HG03354 (cell line): Measurements from ENCODE around the gene ADAMTSL3.
"Not testable (repeated sequence)": the region's sequence is repeated elsewhere in the genome, so short reads cannot be mapped to it uniquely, and the experiment has no call there.

Experiments
- ATAC-seq: cut with Tn5 transposase; IDR thresholded peaks from one replicate; pipeline ENCODE4 v1.9.1; 2021; ENCODE audit warnings: mild to moderate bottlenecking; ENCODE audit not compliant: unreplicated experiment, poor library complexity, severe bottlenecking

ADAMTSL3 gene

DNA sequence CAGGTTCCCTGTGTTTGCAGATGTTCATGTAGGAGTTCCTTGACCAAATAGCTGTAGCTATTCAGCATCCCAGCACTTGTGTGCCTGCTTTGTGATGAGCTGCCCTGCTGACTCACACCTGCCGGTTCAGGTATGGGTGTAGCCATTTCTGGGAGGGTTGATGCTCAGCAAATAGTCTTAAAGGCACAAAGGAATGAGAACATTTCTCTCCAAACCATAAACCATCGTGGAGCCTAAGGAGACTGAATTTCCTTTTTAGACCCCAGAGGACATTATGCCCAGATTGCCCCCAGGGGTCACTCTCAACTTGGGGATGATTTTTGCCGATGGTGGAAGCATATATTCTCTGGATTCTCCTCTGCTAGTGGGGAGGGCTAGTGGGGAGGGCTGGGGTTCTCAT, 80.6 kb downstream of the ADAMTSL3 start:
- no peak for ATAC-seq

DNA sequence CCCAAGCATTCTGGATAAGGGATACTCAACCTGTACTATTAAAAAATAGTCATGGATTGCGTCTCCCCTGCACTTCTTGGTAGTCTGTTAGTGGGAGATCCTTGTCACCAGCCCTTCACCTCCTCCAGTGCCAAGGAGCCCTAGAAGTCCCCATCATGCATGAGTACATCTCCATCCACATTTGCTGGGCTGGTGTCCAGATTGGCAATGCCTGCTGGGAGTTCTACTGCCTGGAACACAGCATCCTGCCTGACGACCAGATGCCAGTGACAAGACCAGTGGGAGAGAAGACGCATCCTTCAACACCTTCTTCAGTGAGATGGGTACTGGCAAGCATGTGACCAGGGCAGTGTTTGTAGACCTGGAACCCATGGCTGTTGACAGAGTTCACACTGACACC, 85.7 kb downstream of the ADAMTSL3 start:
- no peak for ATAC-seq

DNA sequence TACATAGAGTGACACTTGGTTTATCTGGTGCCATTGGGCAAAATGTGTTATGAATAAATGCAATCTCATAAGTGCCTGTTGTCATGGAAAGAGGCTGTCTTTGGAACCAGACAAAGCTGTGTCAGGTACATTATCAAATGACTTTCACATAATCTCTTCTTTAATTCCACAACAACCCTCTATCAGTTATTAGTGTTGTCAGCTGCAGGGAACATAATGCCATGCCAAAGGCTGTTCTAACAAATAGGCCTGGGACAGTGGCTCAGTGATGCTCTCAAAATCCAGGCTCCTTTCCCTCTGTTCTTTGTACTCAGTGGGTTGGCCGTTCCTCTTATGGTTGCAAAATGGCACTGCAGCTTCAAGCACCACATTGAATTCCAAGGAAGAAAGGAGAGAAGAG, 91.8 kb downstream of the ADAMTSL3 start:
- ATAC-seq, result no peak

DNA sequence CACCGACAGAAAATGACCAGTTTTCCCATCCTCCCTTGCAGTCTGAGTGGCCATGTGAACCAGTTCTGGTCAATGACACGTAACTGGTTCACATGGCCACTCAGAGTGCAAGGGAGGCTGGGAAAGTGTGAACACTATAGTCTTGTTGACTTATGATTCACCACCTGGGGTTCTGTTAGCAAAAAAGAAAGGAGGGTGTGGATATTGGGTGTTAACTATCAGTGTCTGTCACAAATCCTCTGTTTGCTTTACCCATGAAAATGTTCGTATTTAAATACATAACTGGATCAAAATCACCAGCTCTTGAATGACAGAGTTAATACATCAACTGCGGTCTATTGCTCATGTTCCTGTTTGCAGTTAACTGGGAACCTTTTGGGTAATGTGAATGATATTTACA, 92.3 kb downstream of the ADAMTSL3 start:
- no peak for ATAC-seq

DNA sequence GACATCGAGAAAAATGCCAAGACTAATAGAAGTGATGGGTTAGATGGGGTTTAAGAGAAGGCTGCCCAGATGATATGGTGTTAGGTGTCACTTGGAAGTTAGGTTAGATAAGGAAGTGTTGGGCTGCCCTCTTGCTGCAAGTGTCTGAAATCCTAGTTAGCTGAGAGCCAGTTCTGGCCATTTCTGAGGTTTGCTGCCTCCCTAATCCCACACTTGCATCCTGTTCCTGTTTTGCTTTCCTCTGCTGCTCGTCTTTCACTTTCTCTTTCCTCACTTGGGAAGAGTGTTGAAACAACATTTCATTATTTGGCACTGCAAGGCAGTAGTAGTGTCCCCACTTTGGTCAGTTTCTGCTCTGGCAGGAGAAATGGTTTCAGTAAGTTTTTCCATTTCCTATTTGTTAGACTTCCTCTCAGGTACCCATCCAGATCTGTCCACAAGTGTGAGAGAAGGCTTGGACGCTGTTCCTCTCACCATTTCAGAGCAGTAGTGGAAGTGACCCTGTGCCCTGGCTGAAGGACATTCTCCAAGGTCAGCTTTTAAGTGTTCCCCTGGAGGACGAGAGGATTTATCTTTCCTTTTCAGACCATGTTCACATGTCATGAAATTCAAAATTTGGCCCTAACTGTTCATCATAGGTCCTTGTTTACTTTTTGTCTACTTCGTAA, 93.3 kb downstream of the ADAMTSL3 start:
- no peak for ATAC-seq

DNA sequence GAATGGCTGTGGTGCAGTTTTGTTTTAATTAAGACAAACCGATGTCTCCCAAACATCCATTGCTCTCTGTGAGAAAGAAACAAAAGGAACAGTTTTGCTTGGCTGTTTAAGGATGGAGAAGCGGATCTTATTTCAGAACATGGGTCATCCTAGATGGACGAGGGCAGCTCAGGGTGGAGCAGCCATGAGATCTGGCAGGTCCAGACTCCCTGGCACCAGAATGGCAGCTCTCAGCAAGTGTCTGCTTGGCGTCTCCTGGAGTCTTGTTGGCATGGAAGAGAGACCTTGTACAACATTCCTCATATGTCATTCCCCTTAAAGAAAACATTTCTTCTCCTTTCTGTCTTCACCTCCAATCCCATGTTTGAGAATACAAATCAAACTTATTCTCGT, 93.8 kb downstream of the ADAMTSL3 start:
- no peak for ATAC-seq

DNA sequence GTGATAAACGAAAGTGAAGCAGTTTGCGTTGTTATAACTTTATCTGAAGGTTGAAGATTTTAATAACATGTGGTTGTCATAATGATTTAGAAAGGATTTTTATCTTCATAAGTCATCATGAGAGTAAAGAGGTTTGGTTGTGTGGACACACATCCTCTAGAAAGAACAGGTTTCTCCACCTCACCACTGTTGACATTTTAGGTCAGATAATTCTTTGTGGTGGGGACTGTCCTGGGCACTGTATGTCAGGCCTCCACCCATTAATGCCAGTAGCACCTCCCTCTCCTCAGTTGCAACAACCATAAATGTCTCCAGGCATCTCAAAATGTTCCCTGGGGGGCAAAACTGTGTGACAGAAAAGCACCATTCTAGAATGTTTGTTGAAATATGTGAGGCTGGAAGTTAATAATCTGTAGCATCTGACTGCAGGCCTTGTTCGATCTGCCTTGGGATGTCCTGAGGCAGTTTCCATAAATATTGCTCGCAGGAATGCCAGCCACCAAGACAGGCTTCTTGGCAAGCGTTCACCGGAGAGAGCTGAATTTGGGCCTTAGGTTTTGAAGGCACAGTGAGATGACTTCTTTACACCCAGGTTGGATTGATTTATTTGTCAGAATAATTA, 100.1 kb downstream of the ADAMTSL3 start:
- no peak for ATAC-seq

DNA sequence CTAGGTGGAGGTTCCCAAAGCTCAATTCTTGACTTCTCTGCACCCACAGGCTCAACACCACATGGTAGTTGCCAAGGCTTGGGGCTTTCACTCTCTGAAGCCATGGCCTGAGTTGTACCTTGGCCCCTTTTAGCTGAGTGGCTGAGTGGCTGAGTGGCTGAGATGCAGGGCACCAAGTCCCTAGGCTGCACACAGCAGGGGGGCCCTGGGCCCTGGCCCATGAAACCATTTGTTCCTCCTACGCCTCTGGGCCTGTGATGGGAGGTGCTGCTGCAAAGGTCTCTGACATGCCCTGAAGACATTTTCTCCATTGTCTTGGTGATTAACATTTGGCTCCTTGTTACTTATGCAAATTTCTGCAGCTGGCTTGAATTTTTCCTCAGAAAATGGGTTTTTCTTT, 103.4 kb downstream of the ADAMTSL3 start:
- ATAC-seq, result not testable (repeated sequence)

DNA sequence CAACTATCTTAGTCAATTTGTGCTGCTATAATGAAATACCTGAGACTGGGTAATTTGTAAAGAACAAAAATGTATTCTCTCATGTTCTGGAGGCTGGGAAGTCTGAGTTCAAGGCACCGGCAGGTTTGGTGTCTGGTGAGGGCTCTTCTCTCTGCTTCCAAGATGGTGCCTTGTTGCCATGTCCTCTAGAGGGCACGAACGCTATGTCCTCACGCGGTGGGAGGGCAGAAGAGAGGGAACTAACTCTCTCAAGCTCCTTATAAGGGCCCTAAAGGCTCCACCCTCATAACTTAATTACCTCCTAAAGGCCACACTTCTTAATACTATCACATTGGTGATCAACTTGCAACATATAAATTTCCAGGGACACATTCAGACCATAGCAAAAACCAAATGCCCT, 108.4 kb downstream of the ADAMTSL3 start:
- no peak for ATAC-seq

DNA sequence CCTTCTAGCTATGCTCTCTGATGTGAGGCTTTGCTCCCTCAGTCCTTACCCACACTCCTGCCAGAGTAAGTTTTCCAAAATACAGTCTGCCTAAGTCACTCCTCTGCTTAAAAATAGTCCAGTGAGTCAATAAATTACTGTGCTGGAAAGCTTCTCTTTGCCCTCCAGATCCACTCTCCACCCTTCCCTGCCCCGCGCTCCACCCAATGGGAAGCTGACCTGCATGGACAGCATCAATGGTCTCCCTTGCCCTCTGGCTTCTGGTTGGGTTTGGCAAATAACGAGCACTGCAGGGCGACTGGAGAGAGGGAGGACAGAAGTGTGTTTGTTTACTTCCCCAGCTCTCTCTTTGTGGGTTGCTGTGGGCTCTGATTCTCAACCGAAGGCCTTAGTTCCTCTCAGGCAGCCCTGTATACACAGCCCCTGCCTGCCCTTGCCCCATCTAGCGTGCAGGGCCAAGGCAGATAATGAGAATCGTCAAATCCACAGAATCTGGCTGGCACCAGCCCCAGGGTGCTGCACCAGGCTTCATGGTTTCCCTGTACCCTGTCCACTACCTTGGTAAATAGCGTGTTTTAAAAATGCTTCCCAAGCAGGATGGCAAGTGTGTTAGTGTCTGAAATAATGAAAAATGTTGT, 110.4 kb downstream of the ADAMTSL3 start:
- no peak for ATAC-seq

DNA sequence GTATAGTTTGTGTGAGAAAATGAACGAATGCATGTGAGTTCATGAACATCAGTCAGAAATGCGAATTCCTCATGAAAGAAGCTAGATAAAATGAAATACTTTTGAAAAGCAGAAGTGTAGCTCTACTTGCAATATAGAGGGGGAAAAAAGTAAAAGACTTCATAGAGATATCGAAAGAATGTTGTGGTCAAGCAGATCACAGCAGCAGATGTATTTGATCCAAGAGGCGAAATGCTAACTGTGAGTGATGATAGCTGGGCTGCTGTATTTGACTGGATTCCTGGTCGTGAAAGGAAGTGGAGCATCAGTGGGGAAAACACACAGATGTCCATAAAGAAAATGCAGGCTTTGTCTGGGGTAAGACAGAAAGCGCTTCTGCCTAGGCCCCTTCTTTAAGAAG, 112.4 kb downstream of the ADAMTSL3 start:
- ATAC-seq, result no peak

DNA sequence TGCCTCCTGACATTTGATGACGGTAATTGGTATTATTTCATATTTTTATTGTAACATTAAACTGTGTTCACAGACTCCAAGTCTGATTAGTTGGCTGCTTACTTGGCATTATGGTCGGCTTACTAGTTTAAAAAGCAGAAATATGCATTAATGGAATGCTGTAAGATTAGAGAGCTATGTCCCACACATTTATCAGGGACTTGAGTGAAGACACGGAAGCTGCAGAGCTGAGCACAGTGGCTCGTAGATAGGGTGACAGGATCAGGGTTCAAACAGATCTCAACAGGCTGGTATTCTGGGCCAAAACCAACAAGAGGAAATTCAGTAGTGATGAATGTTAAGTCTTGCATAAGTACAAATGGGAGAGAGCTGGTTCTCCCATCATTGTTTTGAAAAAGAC, 113.8 kb downstream of the ADAMTSL3 start:
- ATAC-seq, result no peak

DNA sequence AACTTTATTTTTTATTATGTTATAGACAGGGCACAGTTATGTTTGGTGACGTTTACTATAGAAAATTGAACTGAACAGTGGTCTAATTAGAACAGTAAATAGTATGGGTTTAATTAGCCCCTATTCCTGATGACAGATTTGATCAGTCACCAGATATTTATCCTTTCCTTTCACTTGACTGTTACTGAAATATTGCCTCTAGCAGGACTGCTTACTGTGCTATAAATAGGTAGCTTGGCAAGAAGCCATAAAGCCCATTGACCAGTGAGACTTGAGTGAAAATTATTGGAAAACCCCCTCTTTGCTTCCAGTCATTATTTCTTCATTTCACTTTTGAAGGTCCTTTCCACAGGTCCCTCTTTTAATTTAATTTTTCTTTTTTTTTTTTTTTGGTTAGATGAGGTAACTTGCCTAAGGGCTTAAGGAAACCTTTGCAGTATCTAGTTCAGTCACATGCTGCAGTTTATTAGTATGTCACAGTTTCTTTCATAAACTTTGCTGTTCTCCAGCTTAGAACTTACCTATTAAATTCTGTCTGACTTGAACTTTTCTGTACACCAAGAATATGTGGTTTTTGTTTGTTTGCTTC, 115.6 kb downstream of the ADAMTSL3 start:
- ATAC-seq, result no peak

DNA sequence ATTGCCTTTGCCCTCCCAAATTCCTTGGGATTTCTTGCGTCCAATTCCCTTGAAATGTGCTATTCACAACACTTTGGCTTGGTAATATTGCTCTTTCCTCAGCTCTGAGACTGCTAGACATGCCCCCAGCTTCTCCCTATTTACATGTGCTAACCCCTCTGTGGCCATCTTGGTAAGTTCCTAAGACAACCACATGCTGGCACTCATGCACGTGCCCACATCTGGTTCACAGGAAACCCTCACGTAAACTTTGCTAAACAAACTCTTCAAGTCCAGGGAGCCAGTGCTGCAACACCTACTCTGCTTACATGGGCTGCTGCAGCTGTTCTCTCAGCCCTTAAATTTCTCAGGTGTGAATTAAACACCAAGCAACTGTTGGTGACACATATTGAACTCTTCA, 121.8 kb downstream of the ADAMTSL3 start:
- ATAC-seq, result no peak

DNA sequence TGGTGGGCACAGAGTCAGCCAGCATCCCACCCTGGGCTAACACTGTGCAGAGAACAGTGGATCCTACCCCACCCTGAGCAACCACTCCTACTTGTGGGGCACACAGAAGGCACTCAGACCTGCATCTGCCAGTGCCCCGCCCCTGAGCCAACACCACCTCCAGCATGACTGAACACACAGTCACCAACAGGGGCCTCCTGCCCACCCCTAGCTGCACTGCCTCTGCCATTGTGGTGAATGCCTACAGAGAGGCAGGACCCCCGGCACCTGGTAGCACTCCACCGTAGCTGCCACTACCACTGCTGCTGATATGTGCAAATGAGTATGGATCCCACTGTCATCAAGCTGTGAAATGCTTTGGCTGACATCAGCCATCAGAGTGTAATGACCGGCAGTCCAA, 123.1 kb downstream of the ADAMTSL3 start:
- ATAC-seq, result no peak

DNA sequence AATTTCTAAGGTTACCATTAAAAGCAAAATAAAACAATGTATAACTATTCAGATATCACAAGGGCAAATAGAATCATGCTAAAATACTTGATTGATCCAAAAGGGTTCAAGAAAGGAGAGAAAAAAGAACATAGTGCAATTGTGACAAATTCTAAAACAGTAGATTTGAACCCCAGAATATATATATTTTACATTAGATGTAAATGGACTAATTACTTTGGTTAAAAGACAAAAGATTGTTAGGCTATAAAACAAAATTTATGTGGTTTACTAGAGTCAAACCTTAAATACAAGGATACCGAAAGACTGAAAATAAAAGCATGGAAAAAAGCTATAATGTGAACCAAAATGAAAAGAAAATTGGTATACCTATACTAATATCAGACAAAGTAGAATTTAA, 129.3 kb downstream of the ADAMTSL3 start:
- no peak for ATAC-seq

DNA sequence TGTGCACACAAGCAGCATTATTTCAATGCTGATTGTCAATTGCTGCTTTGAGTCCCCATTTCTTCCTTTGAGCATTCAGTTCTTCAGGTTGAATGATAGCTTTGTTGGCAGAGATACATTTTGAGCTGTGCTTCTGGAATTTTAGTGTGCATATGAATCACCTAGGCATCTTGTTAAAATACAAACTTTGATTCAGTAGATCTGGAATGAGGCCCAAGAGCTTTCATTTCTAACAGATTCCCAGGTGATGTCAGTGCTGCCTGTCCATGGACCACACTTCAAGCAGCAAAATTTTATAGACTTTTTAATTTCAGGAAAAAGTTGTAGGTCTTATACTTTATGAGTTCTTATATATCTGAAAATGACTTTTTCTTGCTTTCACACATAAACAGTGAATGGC, 131.1 kb downstream of the ADAMTSL3 start:
- no peak for ATAC-seq

DNA sequence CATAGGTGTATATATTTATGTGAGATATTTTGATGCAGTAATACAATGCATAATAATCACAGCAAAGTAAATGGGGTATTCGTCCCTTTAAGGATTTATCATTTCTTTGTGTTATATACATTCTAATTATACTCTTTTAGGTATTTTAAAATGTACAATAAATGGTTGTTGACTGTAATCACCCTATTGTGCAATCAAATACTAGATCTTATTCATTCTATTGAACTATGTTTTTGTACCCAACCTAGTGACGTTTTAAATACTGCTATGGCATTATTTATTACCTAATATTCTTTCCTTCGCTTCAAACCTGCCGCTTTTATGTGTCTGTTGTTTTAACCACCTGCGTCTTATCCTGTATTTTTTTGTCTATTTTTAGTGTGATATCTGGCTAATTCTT, 132.4 kb downstream of the ADAMTSL3 start:
- no peak for ATAC-seq

DNA sequence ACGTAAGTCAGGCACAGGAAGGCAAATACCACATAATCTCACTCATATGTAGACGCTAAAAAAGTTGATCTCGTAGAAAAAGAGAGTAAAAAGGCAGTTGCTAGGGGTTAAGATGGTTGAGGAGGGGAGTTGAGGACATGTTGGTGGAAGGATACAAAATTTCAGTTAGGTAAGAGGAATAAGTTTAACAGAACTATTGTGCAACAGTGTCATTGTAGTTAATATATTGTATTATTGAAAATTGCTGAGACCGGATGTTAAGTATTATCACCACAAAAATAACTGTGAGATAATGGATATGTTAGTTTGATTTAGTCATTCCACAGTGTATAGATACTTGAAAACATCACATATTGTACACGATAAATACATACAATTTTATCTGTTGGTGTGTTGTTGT, 139.1 kb downstream of the ADAMTSL3 start:
- ATAC-seq, result no peak

DNA sequence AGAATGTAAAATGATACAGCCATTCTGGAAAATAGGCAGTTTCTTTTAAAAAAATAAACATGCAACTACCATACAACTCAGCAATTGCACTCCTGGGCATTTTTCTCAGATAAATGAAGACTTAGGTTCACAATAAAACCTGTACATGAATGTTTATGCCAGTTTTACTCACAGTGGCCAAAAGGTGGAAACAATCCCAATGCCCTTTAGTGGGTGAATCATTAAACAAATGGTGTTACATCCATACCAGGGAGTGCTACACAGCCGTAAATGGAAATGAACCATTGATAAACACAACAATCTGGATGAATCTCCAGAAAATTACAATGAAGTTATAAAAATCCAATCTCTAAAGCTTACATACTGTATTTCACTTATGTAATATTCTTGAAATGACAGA, 140.3 kb downstream of the ADAMTSL3 start:
- no peak for ATAC-seq

DNA sequence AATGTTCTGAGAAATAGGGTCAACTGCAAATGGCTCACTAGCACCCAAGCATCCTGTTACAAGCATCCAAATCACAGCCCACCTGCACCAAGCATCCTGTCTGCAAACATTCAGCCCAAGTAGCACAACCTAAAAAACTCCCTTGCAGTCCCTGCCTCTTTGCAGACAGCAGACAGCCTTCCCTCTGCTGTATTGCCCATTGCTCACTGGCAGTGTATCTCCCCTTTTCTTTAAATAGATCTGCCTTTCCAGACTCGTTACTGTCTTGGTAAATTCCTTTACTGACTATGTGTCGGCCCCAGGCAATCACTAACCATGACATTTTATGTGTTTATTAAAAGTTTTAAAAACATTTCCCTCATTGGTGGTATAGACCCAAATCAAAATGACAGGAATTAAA, 155.4 kb downstream of the ADAMTSL3 start:
- ATAC-seq, result no peak
